ENCODE data around the gene FANCL. TPM values are rescaled to one million over a fixed set of nuclear protein-coding genes. Genes with fewer than 3 reads are reported as not detected.
A peak's percentile ranks its signal among the peaks of the same experiment; 100 is the strongest.

The FANCL gene
- total and polyA plus RNA-seq, 9 of the 15 experiments (the other 6 are each of a cell fraction or from before 2014, with no cell fraction given): 36.7 to 120 (median 58.5) TPM

DNA sequence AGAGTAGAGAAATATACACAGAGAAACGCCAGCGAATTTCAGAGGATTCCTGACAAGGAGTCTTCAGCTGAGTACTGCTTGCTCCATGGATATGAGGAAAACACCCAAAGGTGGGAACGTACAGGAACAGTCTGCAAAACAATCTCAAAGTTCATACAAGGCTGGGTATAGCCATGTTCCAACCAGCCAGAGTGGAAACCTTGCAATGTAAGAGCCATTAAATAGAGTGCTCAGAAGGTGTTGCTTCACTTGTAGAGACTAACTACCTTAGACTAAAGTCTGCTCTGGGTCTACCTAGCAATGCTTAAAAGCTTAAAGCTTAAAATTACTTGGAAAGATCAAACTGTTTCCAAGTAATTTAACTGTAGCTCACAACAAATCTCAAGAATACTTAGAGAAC lies 6.0 kb downstream of the FANCL start:
- TF ChIP-seq HCFC1 (IDR thresholded peaks at IDR 0.05; ENCODE audit: low read depth, low read length) (no peak), TOE1 (IDR thresholded peaks at IDR 0.05; ENCODE audit: borderline replicate concordance) (no peak), TOE1 (CRISPR knock-in tag; IDR thresholded peaks at IDR 0.05; ENCODE audit: borderline replicate concordance, low read depth) (no peak), ZBTB8A (IDR thresholded peaks at IDR 0.05; ENCODE audit: partially characterized antibody) (no peak), RUNX1 (IDR thresholded peaks at IDR 0.05; ENCODE audit: low read depth) (no peak), IRF1 (CRISPR knock-in tag; IDR thresholded peaks at IDR 0.05; ENCODE audit: borderline replicate concordance) (no peak), HOMEZ (CRISPR knock-in tag; IDR thresholded peaks at IDR 0.05) (no peak), ZNF3 (CRISPR knock-in tag; IDR thresholded peaks at IDR 0.05) (no peak), ZBED1 (IDR thresholded peaks at IDR 0.05) (no peak), ZNF263 (CRISPR knock-in tag; IDR thresholded peaks at IDR 0.05; ENCODE audit: borderline replicate concordance) (no peak), ZNF589 (CRISPR knock-in tag; IDR thresholded peaks at IDR 0.05; ENCODE audit: low read depth) (no peak), E2F3 (CRISPR knock-in tag; IDR thresholded peaks at IDR 0.05) (no peak), ZNF24 (IDR thresholded peaks at IDR 0.05) (no peak), CAMTA2 (CRISPR knock-in tag; conservative IDR thresholded peaks at IDR 0.05) (no peak)
- TF ChIP-seq, protein P1, sequence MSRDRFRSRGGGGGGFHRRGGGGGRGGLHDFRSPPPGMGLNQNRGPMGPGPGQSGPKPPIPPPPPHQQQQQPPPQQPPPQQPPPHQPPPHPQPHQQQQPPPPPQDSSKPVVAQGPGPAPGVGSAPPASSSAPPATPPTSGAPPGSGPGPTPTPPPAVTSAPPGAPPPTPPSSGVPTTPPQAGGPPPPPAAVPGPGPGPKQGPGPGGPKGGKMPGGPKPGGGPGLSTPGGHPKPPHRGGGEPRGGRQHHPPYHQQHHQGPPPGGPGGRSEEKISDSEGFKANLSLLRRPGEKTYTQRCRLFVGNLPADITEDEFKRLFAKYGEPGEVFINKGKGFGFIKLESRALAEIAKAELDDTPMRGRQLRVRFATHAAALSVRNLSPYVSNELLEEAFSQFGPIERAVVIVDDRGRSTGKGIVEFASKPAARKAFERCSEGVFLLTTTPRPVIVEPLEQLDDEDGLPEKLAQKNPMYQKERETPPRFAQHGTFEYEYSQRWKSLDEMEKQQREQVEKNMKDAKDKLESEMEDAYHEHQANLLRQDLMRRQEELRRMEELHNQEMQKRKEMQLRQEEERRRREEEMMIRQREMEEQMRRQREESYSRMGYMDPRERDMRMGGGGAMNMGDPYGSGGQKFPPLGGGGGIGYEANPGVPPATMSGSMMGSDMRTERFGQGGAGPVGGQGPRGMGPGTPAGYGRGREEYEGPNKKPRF (IDR thresholded peaks at IDR 0.05; ENCODE audit: low read depth, low read length): no peak
- TF ChIP-seq, protein P2, sequence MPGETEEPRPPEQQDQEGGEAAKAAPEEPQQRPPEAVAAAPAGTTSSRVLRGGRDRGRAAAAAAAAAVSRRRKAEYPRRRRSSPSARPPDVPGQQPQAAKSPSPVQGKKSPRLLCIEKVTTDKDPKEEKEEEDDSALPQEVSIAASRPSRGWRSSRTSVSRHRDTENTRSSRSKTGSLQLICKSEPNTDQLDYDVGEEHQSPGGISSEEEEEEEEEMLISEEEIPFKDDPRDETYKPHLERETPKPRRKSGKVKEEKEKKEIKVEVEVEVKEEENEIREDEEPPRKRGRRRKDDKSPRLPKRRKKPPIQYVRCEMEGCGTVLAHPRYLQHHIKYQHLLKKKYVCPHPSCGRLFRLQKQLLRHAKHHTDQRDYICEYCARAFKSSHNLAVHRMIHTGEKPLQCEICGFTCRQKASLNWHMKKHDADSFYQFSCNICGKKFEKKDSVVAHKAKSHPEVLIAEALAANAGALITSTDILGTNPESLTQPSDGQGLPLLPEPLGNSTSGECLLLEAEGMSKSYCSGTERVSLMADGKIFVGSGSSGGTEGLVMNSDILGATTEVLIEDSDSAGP (CRISPR knock-in tag; IDR thresholded peaks at IDR 0.05): no peak
- 49% methylated on average over 3 of the region's 3 CpGs for WGBS (ENCODE audit: insufficient coverage, low coverage, missing lambda C conversion rate)
- ChIA-PET POLR2A (no interaction called here), CTCF (ENCODE audit: low intra/inter-chr PET ratio) (no interaction called here)
- BruUV-seq (replicated peaks): no TSS peak
- Histone ChIP-seq H4K20me1 (replicated peaks; ENCODE audit: control insufficient read depth, insufficient read depth, low read length) (no peaks in the 10 kb centered on the region), H3K36me3 (ENCODE audit: control insufficient read depth, insufficient read depth, low read length) (peaks cover 3% of the 10 kb centered on the region; the same call in 2 of the 3 replicates), H3K4me3 (no peak overlapping the region), H3K9ac (ENCODE audit: insufficient read depth in 1 of 2, low read depth in 2 of 2, low read length in 2 of 2) (no peak overlapping the region), H3K4me2 (ENCODE audit: insufficient read depth, low read length) (no peak overlapping the region), H3K79me2 (ENCODE audit: control insufficient read depth, insufficient read depth, low read length) (peaks cover 100% of the 10 kb centered on the region), H3K9me1 (ENCODE audit: control insufficient read depth, insufficient read depth, low read length) (no peaks in the 10 kb centered on the region), H3K4me1 (replicated peaks in 1 of 2; ENCODE audit: control insufficient read depth in 2 of 2, insufficient read depth in 2 of 2, low read length in 2 of 2) (peaks cover 0 to 17% of the 10 kb centered on the region in 2 experiments; a peak in 3 of 5 replicates), H3K27me3 (ENCODE audit: control insufficient read depth in 2 of 2, insufficient read depth in 2 of 2, low read length in 2 of 2) (no peaks in the 10 kb centered on the region), H3K27ac (ENCODE audit: extremely low read depth, low read depth, low read length) (peak overlapping the region; percentile 32; the same call in 2 of the 3 replicates), H3K9me3 (replicated peaks; ENCODE audit: control insufficient read depth, insufficient read depth, low read depth, low read length) (no peaks in the 10 kb centered on the region), H2AFZ (ENCODE audit: low read depth, low read length) (no peak overlapping the region)
- ATAC-seq (peak; percentile 44), DNase-seq (ENCODE audit: extremely low read depth in 1 of 4, low spot score in 3 of 4) (no peak), FAIRE-seq (no peak)
- in situ Hi-C loops (cut with MboI) (no loop called here), intact Hi-C loops (cut with micrococcal nuclease) (no loop called here)

Measured in K562 (cell line).